GM12872 (cell line): Measurements from ENCODE around the gene FCHO2.

Experiments
- CTCF ChIP-seq: IDR thresholded peaks from 3 replicates; pipeline ENCODE4 v1.5.1; 2011; ENCODE audit warnings: low read depth, mild to moderate bottlenecking, low read length, moderate library complexity; ENCODE audit not compliant: insufficient read depth

FCHO2 gene

DNA sequence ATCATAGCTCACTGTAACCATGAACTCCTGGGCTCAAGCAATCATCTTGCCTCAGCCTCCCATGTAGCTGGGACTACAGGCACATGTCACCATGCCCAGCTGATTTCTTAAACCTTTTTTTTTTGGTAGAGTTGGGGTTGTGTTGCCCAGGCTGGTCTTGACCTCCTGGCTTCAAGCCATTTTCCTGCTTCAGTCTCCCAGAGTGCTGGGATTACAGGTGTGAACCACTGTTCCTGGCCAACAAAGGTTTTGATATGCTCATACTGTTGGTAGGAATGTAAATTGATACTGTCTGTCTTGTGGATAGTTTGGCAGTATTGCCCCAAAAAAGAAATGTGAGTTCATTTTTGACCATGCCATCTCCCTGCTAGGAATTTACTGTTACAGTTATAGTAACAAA, 87.2 kb downstream of the FCHO2 start:
- no peak for TF ChIP-seq CTCF

DNA sequence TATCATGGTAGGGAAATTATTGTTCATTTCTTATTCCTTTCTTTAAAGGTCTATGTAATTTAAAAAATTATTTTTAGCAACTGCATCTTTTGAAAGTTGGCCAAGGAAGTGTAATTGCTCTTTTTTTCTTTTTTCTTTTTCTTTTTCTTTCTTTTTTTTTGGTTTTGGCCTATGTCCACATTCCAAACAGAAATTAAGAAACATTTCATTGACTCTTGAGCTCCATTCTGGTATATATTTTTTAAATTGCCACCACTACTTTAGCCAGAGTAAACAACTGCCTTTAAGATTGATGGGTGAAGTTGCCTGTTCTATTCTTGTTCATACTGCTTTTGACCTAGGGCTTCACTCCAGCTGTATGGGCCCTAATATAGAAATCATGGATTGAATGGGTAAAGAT, 88.7 kb downstream of the FCHO2 start:
- no peak for TF ChIP-seq CTCF

DNA sequence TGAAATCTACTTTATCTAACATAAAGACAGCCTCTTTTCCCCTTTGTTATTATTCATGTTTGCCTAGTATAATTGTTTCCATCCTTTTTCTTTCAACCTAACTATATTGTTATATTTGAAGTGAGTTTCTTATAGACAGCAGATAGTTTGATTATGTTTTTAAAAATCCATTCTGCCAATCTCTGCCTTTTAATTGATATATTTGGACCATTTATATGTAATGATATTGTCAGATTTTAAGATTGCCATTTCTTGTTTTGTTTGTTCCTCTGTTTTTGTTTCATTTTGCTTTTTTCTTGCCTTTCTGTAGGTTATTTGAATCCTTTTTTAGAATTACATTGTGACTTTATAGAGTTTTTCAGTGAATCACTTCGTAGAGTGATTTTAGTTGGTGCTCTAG, 89.8 kb downstream of the FCHO2 start:
- no peak for TF ChIP-seq CTCF

GRCh38 chr5:73061593-73061992, 105.8 kb downstream of the FCHO2 start:
- no peak for TF ChIP-seq CTCF

- TF ChIP-seq CTCF, result no peak
Measured at GRCh38 chr5:73066466-73066865, 110.6 kb downstream of the FCHO2 start.

DNA sequence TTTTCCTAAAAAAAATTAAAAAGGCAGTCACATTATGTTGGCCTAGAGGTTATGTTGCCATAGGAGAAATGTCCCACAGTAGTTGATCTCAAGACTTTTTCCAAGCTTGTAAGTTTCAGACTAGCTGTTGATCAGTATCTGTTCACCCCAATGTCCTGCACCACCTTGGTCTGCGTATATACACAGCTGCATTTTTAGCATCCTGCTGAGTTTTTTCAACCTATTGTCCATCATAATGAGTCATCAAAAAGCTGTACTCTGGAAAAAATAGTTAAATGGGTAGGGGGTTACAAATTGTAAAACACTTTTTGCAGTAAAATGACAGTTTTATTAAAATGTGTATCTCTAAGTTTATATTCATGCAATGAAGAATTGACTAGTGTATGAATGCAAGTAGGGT, 111.4 kb downstream of the FCHO2 start:
- TF ChIP-seq CTCF, result no peak

- TF ChIP-seq CTCF, result no peak
Measured at GRCh38 chr5:73081093-73081492, 125.3 kb downstream of the FCHO2 start.

GRCh38 chr5:73088026-73088425, 132.2 kb downstream of the FCHO2 start:
- no peak for TF ChIP-seq CTCF
